Measurements from ENCODE around the gene CHCHD5. TPM values are rescaled to one million over a fixed set of nuclear protein-coding genes. Genes with fewer than 3 reads are reported as not detected.
"Not testable (repeated sequence)": the region's sequence is repeated elsewhere in the genome, so short reads cannot be mapped to it uniquely, and the experiment has no call there.

CHCHD5 gene
- total RNA-seq, 1 experiment from 2014 or later, result 37.1 TPM

DNA sequence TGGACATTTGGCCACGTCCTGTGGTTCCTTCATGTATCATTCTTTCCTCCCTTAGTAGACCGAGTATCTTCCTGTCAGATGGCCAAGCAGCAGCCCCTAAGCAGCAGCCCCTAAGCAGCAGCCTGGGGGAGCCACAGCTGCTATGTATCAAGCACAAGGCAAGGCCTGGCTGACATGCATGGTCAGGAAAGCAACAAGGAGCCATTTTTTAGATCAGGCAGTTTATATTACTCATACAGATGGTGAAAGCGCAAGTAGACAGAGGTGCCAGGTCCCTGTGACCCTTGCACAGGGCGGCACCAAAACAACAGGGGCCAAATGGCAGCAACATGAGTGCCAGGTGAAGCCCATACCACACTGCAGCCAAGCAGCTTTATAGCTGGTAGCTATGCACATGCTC is 22.1 kb downstream of the CHCHD5 start:
- H3K4me1 ChIP-seq (ENCODE audit: insufficient read depth, low read length, poor library complexity, severe bottlenecking), result no peaks in the 10 kb centered on the region
- no peak for DNase-seq (ENCODE audit: low spot score)
- no peaks in the 10 kb centered on the region for H3K27me3 ChIP-seq (replicated peaks; ENCODE audit: insufficient read depth, low read depth, low read length, poor library complexity)
- no peaks in the 10 kb centered on the region for H3K36me3 ChIP-seq (ENCODE audit: insufficient read depth, low read length, poor library complexity, severe bottlenecking)
- H3K9me3 ChIP-seq (ENCODE audit: low read depth, low read length, poor library complexity, severe bottlenecking), result no peaks in the 10 kb centered on the region
- H3K27ac ChIP-seq (ENCODE audit: low read depth, low read length, poor library complexity, severe bottlenecking), result no peak overlapping the region
- H3K4me3 ChIP-seq (ENCODE audit: low read depth, low read length, poor library complexity, severe bottlenecking), result no peak overlapping the region
- ChIA-PET POLR2A (ENCODE audit: low non-redundant PET) (no interaction called here), CTCF (no interaction called here)
- intact Hi-C loops (cut with micrococcal nuclease; ENCODE audit: unreplicated experiment), result no loop called here
- TF ChIP-seq, protein P1, sequence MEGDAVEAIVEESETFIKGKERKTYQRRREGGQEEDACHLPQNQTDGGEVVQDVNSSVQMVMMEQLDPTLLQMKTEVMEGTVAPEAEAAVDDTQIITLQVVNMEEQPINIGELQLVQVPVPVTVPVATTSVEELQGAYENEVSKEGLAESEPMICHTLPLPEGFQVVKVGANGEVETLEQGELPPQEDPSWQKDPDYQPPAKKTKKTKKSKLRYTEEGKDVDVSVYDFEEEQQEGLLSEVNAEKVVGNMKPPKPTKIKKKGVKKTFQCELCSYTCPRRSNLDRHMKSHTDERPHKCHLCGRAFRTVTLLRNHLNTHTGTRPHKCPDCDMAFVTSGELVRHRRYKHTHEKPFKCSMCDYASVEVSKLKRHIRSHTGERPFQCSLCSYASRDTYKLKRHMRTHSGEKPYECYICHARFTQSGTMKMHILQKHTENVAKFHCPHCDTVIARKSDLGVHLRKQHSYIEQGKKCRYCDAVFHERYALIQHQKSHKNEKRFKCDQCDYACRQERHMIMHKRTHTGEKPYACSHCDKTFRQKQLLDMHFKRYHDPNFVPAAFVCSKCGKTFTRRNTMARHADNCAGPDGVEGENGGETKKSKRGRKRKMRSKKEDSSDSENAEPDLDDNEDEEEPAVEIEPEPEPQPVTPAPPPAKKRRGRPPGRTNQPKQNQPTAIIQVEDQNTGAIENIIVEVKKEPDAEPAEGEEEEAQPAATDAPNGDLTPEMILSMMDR (conservative IDR thresholded peaks at IDR 0.05; ENCODE audit: low read depth, low read length), result no peak
- TF ChIP-seq EZH2 (IDR thresholded peaks at IDR 0.05; ENCODE audit: borderline replicate concordance, low read depth, low read length, poor library complexity, severe bottlenecking), result no peak
- no TSS peak for BruUV-seq (replicated peaks)

DNA sequence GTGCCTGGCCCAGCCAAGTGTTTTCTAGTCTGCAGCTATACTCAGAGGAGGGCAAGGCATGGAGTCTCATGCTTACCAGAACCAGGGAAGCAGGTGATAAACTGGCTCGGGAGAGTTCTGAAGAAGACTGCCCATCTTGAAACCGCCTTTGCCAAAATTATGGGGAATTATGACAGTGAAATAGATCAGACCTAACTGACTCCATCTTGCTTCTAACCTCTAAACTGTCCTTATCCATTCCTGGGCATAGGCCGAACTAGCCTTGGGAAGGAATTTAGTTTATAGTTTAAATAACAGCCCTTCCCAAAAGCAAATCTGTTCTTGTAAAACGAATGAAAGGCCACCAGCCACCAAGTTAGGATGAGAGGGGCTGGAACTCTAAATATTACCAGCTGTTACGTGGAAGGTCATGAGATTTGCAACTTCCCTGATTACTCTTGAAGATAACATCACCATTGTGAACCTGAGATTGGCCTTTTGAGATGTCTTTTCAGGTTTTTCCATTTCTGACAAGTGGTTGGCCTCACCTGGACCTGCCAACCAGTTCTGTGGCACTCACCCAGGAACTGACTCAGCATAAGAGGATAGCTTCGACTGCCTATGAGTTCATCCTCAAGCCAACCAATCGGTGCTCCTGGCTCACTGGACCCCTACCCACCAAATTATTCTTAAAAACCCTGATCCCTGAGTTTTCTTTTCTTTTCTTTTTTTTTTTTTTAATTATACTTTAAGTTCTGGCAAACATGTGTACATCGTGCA is 23.4 kb downstream of the CHCHD5 start:
- Histone ChIP-seq H3K4me1 (ENCODE audit: insufficient read depth, low read length, poor library complexity, severe bottlenecking) (no peaks in the 10 kb centered on the region), H3K36me3 (ENCODE audit: insufficient read depth, low read length, poor library complexity, severe bottlenecking) (no peaks in the 10 kb centered on the region), H3K27me3 (replicated peaks; ENCODE audit: insufficient read depth, low read depth, low read length, poor library complexity) (no peaks in the 10 kb centered on the region), H3K27ac (ENCODE audit: low read depth, low read length, poor library complexity, severe bottlenecking) (no peak overlapping the region), H3K9me3 (ENCODE audit: low read depth, low read length, poor library complexity, severe bottlenecking) (no peaks in the 10 kb centered on the region), H3K4me3 (ENCODE audit: low read depth, low read length, poor library complexity, severe bottlenecking) (no peak overlapping the region)
- intact Hi-C loops (cut with micrococcal nuclease; ENCODE audit: unreplicated experiment), result no loop called here
- BruUV-seq (replicated peaks), result no TSS peak
- no peak for TF ChIP-seq EZH2 (IDR thresholded peaks at IDR 0.05; ENCODE audit: borderline replicate concordance, low read depth, low read length, poor library complexity, severe bottlenecking)
- TF ChIP-seq, protein P1 (conservative IDR thresholded peaks at IDR 0.05; ENCODE audit: low read depth, low read length), result no peak
- ChIA-PET POLR2A (ENCODE audit: low non-redundant PET) (no interaction called here), CTCF (no interaction called here)
- DNase-seq (ENCODE audit: low spot score), result no peak

- H3K4me1 ChIP-seq (ENCODE audit: insufficient read depth, low read length, poor library complexity, severe bottlenecking); H3K27me3 ChIP-seq (replicated peaks; ENCODE audit: insufficient read depth, low read depth, low read length, poor library complexity); DNase-seq (ENCODE audit: low spot score); H3K4me3 ChIP-seq (ENCODE audit: low read depth, low read length, poor library complexity, severe bottlenecking); H3K9me3 ChIP-seq (ENCODE audit: low read depth, low read length, poor library complexity, severe bottlenecking); BruUV-seq (replicated peaks); CTCF ChIA-PET; H3K27ac ChIP-seq (ENCODE audit: low read depth, low read length, poor library complexity, severe bottlenecking); intact Hi-C loops (cut with micrococcal nuclease; ENCODE audit: unreplicated experiment); H3K36me3 ChIP-seq (ENCODE audit: insufficient read depth, low read length, poor library complexity, severe bottlenecking); POLR2A ChIA-PET (ENCODE audit: low non-redundant PET): not testable (repeated sequence)
These were observed 24.9 kb downstream of the CHCHD5 start for GRCh38 chr2:112609320-112609719.

- H3K9me3 ChIP-seq (ENCODE audit: low read depth, low read length, poor library complexity, severe bottlenecking); POLR2A ChIA-PET (ENCODE audit: low non-redundant PET); CTCF ChIA-PET; H3K36me3 ChIP-seq (ENCODE audit: insufficient read depth, low read length, poor library complexity, severe bottlenecking); DNase-seq (ENCODE audit: low spot score); intact Hi-C loops (cut with micrococcal nuclease; ENCODE audit: unreplicated experiment); H3K27me3 ChIP-seq (replicated peaks; ENCODE audit: insufficient read depth, low read depth, low read length, poor library complexity); H3K4me3 ChIP-seq (ENCODE audit: low read depth, low read length, poor library complexity, severe bottlenecking); BruUV-seq (replicated peaks); H3K27ac ChIP-seq (ENCODE audit: low read depth, low read length, poor library complexity, severe bottlenecking); H3K4me1 ChIP-seq (ENCODE audit: insufficient read depth, low read length, poor library complexity, severe bottlenecking): not testable (repeated sequence)
These were observed 27.9 kb downstream of the CHCHD5 start for GRCh38 chr2:112612283-112612682.
